ENCODE data around the gene CD200R1L.
A peak's percentile ranks its signal among the peaks of the same experiment; 100 is the strongest.

CD200R1L gene

GRCh38 chr3:112791736-112792135 lies 54.9 kb downstream of the CD200R1L start:
- no peak for DNase-seq (ENCODE audit: low read depth in 2 of 2)

- DNase-seq (ENCODE audit: low read depth in 2 of 2), result no peak
Measured at GRCh38 chr3:112789787-112790186, 56.9 kb downstream of the CD200R1L start.

- no peak for DNase-seq (ENCODE audit: low read depth in 2 of 2)
Measured at GRCh38 chr3:112786881-112787579, 59.6 kb downstream of the CD200R1L start.

GRCh38 chr3:112786002-112786590 lies 60.6 kb downstream of the CD200R1L start:
- no peak for DNase-seq (ENCODE audit: low read depth in 2 of 2)

GRCh38 chr3:112785321-112786001 lies 61.2 kb downstream of the CD200R1L start:
- no peak for DNase-seq (ENCODE audit: low read depth in 2 of 2)

GRCh38 chr3:112782491-112782890 lies 64.2 kb downstream of the CD200R1L start:
- no peak for DNase-seq (ENCODE audit: low read depth in 2 of 2)

- DNase-seq (ENCODE audit: low read depth in 2 of 2), result no peak
Measured at GRCh38 chr3:112781599-112781998, 65.1 kb downstream of the CD200R1L start.

GRCh38 chr3:112779558-112780480 lies 66.8 kb downstream of the CD200R1L start:
- DNase-seq (ENCODE audit: low read depth in 2 of 2), result no peak

- DNase-seq (ENCODE audit: low read depth in 2 of 2), result no peak
Measured at GRCh38 chr3:112779011-112779410, 67.7 kb downstream of the CD200R1L start.

GRCh38 chr3:112778353-112778948 lies 68.2 kb downstream of the CD200R1L start:
- DNase-seq (ENCODE audit: low read depth in 2 of 2), result no peak

- no peak for DNase-seq (ENCODE audit: low read depth in 2 of 2)
Measured at GRCh38 chr3:112777811-112778210, 68.9 kb downstream of the CD200R1L start.

- DNase-seq (ENCODE audit: low read depth in 2 of 2), result no peak
Measured at GRCh38 chr3:112776836-112777235, 69.8 kb downstream of the CD200R1L start.

- DNase-seq (ENCODE audit: low read depth in 2 of 2), result no peak
Measured at GRCh38 chr3:112776000-112776399, 70.7 kb downstream of the CD200R1L start.

- DNase-seq (ENCODE audit: low read depth in 2 of 2), result no peak
Measured at GRCh38 chr3:112775011-112775742, 71.5 kb downstream of the CD200R1L start.

GRCh38 chr3:112774293-112774926 lies 72.3 kb downstream of the CD200R1L start:
- no peak for DNase-seq (ENCODE audit: low read depth in 2 of 2)

- no peak for DNase-seq (ENCODE audit: low read depth in 2 of 2)
Measured at GRCh38 chr3:112773864-112774263, 72.8 kb downstream of the CD200R1L start.

GRCh38 chr3:112770951-112771350 lies 75.7 kb downstream of the CD200R1L start:
- DNase-seq (ENCODE audit: low read depth in 2 of 2), result no peak

- peak; percentile 35 to 54 for DNase-seq (ENCODE audit: low read depth in 2 of 2)
Measured at GRCh38 chr3:112770032-112770626, 76.5 kb downstream of the CD200R1L start.

GRCh38 chr3:112769286-112769978 lies 77.2 kb downstream of the CD200R1L start:
- no peak for DNase-seq (ENCODE audit: low read depth in 2 of 2)

Measured in stimulated activated CD4-positive, alpha-beta T cell treated with anti-CD3 and anti-CD28 coated beads, Interleukin-15, amount 100 ng/mL, for 48 hours (primary cell).